GM10266 (cell line): ENCODE measurements around the gene CLSTN2.

ENCODE experiments used
- DNase-seq: peaks from one replicate; pipeline ENCODE4 v3.0.0; 2012; ENCODE audit errors: extremely low spot score
- TF ChIP-seq, protein P1 (sequence below): IDR thresholded peaks from 2 replicates; pipeline ENCODE4 v1.5.1; 2012; ENCODE audit warnings: mild to moderate bottlenecking, low read depth; ENCODE audit not compliant: control insufficient read depth, insufficient read depth; ENCODE audit errors: missing control alignments

Gene CLSTN2

DNA sequence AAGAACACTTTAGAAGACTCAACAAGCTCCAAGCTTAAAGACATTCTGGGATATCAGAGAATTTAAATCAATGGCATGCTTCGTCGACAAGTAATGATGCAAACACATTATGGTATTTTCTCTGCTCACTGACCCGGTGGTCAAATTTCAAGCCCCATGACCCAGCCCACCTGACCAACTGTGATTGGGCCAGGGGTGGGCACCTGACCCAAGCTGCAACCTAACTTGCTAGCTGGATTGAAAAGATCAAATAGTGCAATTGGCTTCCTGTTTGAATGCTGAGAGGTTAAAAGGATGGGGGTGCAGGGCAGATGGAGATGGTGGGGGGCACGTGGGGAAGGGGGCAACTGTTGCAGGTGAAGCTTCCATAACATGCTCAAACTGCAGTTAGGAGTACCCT lies 250.4 kb downstream of the CLSTN2 start:
- DNase-seq: no peak
- TF ChIP-seq, protein P1, sequence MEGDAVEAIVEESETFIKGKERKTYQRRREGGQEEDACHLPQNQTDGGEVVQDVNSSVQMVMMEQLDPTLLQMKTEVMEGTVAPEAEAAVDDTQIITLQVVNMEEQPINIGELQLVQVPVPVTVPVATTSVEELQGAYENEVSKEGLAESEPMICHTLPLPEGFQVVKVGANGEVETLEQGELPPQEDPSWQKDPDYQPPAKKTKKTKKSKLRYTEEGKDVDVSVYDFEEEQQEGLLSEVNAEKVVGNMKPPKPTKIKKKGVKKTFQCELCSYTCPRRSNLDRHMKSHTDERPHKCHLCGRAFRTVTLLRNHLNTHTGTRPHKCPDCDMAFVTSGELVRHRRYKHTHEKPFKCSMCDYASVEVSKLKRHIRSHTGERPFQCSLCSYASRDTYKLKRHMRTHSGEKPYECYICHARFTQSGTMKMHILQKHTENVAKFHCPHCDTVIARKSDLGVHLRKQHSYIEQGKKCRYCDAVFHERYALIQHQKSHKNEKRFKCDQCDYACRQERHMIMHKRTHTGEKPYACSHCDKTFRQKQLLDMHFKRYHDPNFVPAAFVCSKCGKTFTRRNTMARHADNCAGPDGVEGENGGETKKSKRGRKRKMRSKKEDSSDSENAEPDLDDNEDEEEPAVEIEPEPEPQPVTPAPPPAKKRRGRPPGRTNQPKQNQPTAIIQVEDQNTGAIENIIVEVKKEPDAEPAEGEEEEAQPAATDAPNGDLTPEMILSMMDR: no peak

DNA sequence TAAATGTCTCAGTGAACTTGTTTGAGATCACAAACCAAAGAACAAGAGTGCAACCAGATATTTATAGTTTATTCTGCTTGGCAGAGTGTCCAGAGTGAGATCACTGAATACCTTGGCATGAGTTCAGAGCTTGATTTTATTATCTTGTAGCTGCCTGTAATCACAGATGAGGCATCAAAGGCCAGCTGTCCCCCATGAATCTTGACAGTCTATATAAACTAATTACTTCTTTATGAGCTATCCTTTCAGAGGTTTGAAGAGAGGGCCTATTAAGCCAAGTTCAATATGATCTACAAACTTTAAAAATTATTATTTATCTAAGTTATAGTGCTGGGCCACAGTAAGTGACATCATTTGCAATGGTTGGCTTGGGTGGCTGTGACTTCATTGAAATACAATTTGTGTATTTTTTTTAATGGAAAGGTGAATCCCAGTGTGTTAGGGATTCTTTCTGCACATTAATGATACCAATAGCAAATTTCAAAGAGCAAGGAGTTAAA lies 251.5 kb downstream of the CLSTN2 start:
- TF ChIP-seq, protein P1: no peak
- DNase-seq: no peak

DNA sequence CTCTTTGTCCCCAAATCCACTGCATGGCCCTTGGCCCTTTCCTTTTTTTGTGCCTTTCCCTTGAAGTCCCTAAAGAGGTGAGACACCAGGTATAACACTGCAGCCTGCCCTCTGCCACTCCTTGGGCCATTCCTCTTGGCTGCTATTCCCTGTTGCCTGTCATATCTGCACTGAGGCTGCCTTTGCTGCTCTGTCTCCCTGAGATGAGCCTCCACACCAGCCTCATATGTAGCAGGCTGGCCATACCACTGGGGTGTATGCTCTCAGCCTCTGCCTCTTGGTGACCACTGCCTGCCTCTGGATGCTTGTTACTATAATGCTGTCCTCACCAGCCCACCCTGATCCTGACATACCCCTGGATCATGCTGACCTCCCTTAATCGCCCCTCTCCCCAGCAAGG lies 252.0 kb downstream of the CLSTN2 start:
- no peak for DNase-seq
- TF ChIP-seq, protein P1: no peak

DNA sequence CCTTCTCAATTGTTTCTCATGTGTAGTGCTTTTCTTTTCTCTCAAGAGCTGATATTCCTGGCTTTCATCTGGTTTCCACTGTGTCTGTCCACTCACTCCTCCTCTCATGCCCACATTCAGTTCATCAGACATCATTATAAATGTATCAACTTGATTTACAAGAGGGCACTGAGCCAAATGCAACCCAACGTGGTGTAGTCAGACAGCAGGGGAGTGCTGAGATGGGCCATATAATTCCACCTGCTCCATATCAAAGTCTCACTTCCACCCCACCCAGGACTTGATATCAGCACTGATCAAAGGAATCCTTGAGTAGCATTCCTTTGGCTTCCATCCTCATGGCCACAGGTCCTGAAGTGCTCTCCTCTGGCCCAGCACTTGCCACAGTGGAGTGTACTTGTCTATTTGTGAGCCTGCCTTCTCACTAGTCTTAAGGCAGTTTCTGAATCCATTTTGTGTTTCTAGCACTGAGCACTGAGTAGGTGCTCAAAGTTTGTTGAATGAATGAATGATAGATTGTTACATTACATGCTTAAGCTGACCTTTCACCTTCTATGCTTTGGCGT lies 252.8 kb downstream of the CLSTN2 start:
- TF ChIP-seq, protein P1: no peak
- DNase-seq: no peak

DNA sequence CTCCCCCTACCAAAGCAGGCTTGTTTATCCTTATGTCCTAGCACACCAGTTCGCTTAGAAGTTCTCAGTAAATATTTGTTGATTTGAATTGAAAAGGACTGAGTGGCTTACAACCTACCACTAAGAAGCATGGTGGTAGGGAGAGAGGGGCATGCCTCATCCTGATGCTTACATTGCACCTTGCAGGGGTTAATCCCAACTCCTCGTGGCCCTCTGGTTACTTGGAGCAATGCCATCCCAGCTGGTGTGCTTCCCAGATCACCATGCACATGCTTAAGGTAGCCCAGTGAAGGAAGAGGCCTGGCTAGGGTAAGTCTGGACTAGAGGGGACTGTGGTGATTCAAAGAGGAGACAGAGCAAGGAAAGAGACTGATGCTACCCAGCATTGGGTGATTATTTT lies 253.3 kb downstream of the CLSTN2 start:
- DNase-seq: no peak
- TF ChIP-seq, protein P1: no peak

DNA sequence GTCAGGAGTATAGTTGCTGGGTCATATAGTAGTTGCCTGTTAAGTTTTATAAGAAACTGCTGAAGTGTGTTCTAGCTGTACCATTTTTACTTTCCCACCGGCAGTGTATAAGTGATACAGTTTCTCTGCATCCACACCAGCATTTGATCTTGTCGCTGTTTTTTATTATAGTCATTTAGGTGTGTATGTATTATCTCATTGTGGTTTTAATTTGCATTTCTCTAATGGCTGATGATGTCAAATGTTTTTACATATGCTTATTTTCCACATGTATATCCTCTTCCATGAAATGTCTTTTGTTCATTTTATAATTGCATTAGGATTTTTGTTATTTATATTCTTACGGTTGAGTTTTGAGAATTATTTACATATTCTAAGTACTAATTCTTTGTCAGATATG lies 254.3 kb downstream of the CLSTN2 start:
- no peak for DNase-seq
- TF ChIP-seq, protein P1: no peak

DNA sequence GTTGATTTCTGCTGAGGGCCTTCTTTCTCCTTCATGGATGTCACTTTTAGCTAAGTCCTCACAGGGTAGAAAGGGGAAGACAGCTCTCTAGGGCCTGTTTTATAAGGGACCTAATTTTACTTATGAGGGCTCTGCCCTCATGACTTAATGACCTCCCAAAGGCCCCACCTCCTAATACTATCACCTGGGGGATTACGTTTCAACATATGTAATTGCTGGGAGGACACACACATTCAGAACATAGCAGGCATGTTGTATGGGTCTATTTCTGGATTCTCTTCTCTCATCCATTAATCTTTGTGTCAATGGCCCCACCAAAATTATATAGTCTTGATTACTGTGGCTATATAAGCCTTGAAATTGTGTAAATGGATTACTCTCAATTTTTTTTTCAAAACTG lies 255.0 kb downstream of the CLSTN2 start:
- no peak for DNase-seq
- TF ChIP-seq, protein P1: no peak
